SK-N-MC (cell line): ENCODE results near the gene LMO1.

ENCODE experiments used
- EZH2 ChIP-seq: fragments of 200-600 bp; sonication (generic); IDR thresholded peaks from one replicate; pipeline ENCODE4 v1.6.1; 2017; ENCODE audit warnings: antibody characterized with exemption
- POLR2AphosphoS5 ChIP-seq: IDR thresholded peaks from 2 replicates; pipeline ENCODE4 v1.6.1; 2012; ENCODE audit warnings: mild to moderate bottlenecking, low read depth, low read length, borderline replicate concordance

GRCh38 chr11:8230921-8231847 lies 32.5 kb downstream of the LMO1 start:
- no peak for TF ChIP-seq POLR2AphosphoS5
- TF ChIP-seq EZH2, result no peak
